Measurements from ENCODE around the gene TBCK.

TBCK gene

GRCh38 chr4:106318511-106318910 is 2.5 kb upstream of the TBCK start:
- TF ChIP-seq EP300 (IDR thresholded peaks at IDR 0.05; ENCODE audit: borderline replicate concordance) (no peak), RAD21 (IDR thresholded peaks at IDR 0.05; ENCODE audit: low read depth) (no peak), CEBPB (IDR thresholded peaks at IDR 0.05) (no peak), TCF12 (IDR thresholded peaks at IDR 0.05; ENCODE audit: low read depth) (no peak), NFIC (IDR thresholded peaks at IDR 0.05) (no peak), REST (IDR thresholded peaks at IDR 0.05; ENCODE audit: low read depth) (no peak), MAX (IDR thresholded peaks at IDR 0.05) (no peak), YY1 (IDR thresholded peaks at IDR 0.05; ENCODE audit: low read depth) (no peak), CREB1 (IDR thresholded peaks at IDR 0.05; ENCODE audit: low read depth) (no peak), ZBTB7A (IDR thresholded peaks at IDR 0.05; ENCODE audit: low read depth) (no peak), TEAD4 (IDR thresholded peaks at IDR 0.05) (no peak), FOXM1 (IDR thresholded peaks at IDR 0.05; ENCODE audit: borderline replicate concordance, low read depth) (no peak), TAF1 (IDR thresholded peaks at IDR 0.05; ENCODE audit: low read depth) (no peak)
- TF ChIP-seq, protein P1, sequence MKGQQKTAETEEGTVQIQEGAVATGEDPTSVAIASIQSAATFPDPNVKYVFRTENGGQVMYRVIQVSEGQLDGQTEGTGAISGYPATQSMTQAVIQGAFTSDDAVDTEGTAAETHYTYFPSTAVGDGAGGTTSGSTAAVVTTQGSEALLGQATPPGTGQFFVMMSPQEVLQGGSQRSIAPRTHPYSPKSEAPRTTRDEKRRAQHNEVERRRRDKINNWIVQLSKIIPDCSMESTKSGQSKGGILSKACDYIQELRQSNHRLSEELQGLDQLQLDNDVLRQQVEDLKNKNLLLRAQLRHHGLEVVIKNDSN (IDR thresholded peaks at IDR 0.05): no peak

DNA sequence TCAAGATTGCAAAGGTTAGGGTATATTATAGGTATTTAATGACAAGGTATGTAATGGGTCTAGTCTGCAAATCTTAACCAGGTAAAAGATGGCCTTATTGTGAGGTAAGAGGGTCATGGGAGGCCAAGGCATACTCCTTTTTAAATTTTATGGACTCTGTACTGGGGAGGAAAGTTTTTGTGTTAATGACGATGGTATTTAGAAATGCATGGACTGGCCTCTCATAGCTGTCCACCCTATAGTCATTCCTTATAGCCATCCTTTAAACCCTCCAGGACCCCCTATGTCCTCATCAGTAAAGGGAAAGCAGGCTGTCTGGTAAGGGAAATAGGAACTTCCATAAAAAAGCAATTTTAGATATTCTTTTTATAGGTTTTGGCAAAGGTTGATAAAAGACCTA is 1.8 kb upstream of the TBCK start:
- TF ChIP-seq NFIC (IDR thresholded peaks at IDR 0.05): no peak
- no peak for TF ChIP-seq MAX (IDR thresholded peaks at IDR 0.05)
- TF ChIP-seq, protein P1 (IDR thresholded peaks at IDR 0.05): no peak
- no peak for TF ChIP-seq YY1 (IDR thresholded peaks at IDR 0.05; ENCODE audit: low read depth)
- no peak for TF ChIP-seq REST (IDR thresholded peaks at IDR 0.05; ENCODE audit: low read depth)
- TF ChIP-seq RAD21 (IDR thresholded peaks at IDR 0.05; ENCODE audit: low read depth): no peak

GRCh38 chr4:106316773-106317409 is 882 bp upstream of the TBCK start:
- no peak for TF ChIP-seq CEBPB (IDR thresholded peaks at IDR 0.05)
- no peak for TF ChIP-seq NFIC (IDR thresholded peaks at IDR 0.05)
- no peak for TF ChIP-seq REST (IDR thresholded peaks at IDR 0.05; ENCODE audit: low read depth)
- TF ChIP-seq RAD21 (IDR thresholded peaks at IDR 0.05; ENCODE audit: low read depth): no peak
- no peak for TF ChIP-seq YY1 (IDR thresholded peaks at IDR 0.05; ENCODE audit: low read depth)
- TF ChIP-seq TAF1 (IDR thresholded peaks at IDR 0.05; ENCODE audit: low read depth): no peak
- TF ChIP-seq MAX (IDR thresholded peaks at IDR 0.05): no peak
- TF ChIP-seq CREB1 (IDR thresholded peaks at IDR 0.05; ENCODE audit: low read depth): no peak
- no peak for TF ChIP-seq FOXM1 (IDR thresholded peaks at IDR 0.05; ENCODE audit: borderline replicate concordance, low read depth)
- TF ChIP-seq ZBTB7A (IDR thresholded peaks at IDR 0.05; ENCODE audit: low read depth): no peak
- TF ChIP-seq EP300 (IDR thresholded peaks at IDR 0.05; ENCODE audit: borderline replicate concordance): no peak
- no peak for TF ChIP-seq EGR1 (IDR thresholded peaks at IDR 0.05)
- no peak for TF ChIP-seq TEAD4 (IDR thresholded peaks at IDR 0.05)
- TF ChIP-seq, protein P1 (IDR thresholded peaks at IDR 0.05): no peak
- no peak for TF ChIP-seq TCF12 (IDR thresholded peaks at IDR 0.05; ENCODE audit: low read depth)

DNA sequence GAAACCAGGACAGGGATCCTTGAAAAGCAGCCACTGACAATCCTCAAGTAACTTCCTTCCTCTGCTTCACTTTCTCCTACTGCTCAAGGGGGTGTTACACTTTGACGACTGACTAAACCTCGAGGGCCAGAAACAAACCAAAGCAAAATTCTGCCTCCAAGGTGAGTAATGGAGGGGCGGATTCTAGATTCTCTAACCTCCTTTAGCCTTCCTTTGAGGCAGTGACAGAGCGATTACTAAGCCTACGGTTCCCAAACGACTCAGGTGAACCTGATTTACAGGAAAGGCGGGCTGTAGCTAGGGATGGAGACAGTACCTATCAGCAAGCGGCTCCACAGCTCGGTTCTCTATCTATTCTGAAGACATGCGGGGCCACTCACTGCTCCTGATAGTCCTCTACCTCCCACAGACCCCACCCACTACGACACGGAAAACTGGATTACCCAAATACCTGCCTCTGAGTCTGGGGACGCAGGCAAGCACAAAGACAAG is 487 bp downstream of the TBCK start:
- TF ChIP-seq EP300 (IDR thresholded peaks at IDR 0.05; ENCODE audit: borderline replicate concordance) (no peak; the same call in 1 of the 2 replicates), TEAD4 (IDR thresholded peaks at IDR 0.05) (no peak), CEBPB (IDR thresholded peaks at IDR 0.05) (no peak), ZBTB7A (IDR thresholded peaks at IDR 0.05; ENCODE audit: low read depth) (no peak), EGR1 (IDR thresholded peaks at IDR 0.05) (no peak)

Data from Ishikawa (cell line).